HCT116 (cell line): Measurements from ENCODE around the gene PLAC8L1. TPM values are rescaled to one million over a fixed set of nuclear protein-coding genes. Genes with fewer than 3 reads are reported as not detected.

Experiments
- ATAC-seq: fragments of 200-7000 bp; cut with Tn5 transposase; 2 replicates; pipeline ENCODE4 v1.9.1; 2020; ENCODE audit warnings: mild to moderate bottlenecking, moderate library complexity
- BruUV-seq: library from RNA; stranded (reverse); fragments of 400-500 nt; replicated peaks from 2 replicates; lab custom pipeline; 2021; lab: Mats Ljungman, UMichigan
- CTCF ChIA-PET: fragments of 300-600 bp; sonication (Branson Sonifier 250); formaldehyde crosslinking; loops from one replicate; lab custom pipeline; 2021; ENCODE audit warnings: antibody characterized with exemption; lab: Charles Lee
- POLR2A ChIA-PET: fragments of 300-600, 350-600 bp; sonication (Branson Sonifier 250); formaldehyde crosslinking; loops from one replicate; lab custom pipeline; 2021; ENCODE audit warnings: antibody characterized with exemption; lab: Charles Lee
- RAD21 ChIA-PET, 2 experiments: fragments of 300-600 bp; sonication (Branson Sonifier 250); formaldehyde crosslinking; loops; one replicate each; lab custom pipeline; 2023; ENCODE audit warnings: low total read pairs in 2 of 2; ENCODE audit not compliant: uncharacterized antibody in 2 of 2, unreplicated experiment in 2 of 2, low non-redundant PET in 1 of 2; lab: Charles Lee
- DNase-seq: peaks from one replicate; pipeline ENCODE4 v3.0.0-alpha.2; 2010; ENCODE audit warnings: low read depth, low spot score
- H2AFZ ChIP-seq: fragments of 200-600 bp; shearing (Covaris generic), sonication (generic); 2 replicates; pipeline ENCODE4 v1.6.1; 2017; ENCODE audit warnings: low read depth, mixed run types, mixed read lengths, antibody characterized with exemption, low read length; ENCODE audit not compliant: poor library complexity, severe bottlenecking
- H3K27ac ChIP-seq: 2 replicates; pipeline ENCODE4 v1.5.1; 2012; ENCODE audit warnings: low read depth, low read length
- H3K27me3 ChIP-seq: fragments of 200-600 bp; sonication (generic); 2 replicates; pipeline ENCODE4 v1.6.1; 2016; ENCODE audit warnings: mixed run types, low read length, mixed read lengths; ENCODE audit not compliant: insufficient read depth
- H3K36me3 ChIP-seq, 2 experiments: fragments of 200-500 bp in 1 of 2; fragments of 200-600 bp in 1 of 2; sonication (Bioruptor generic) in 1 of 2; sonication (generic) in 1 of 2; 2 replicates each; pipeline versions ENCODE4 v1.5.1 to v1.6.1; 2014 to 2016; ENCODE audit warnings: low read length in 2 of 2, inconsistent platforms in 1 of 2, mixed read lengths in 1 of 2, mixed run types in 1 of 2; ENCODE audit not compliant: insufficient read depth in 2 of 2, control insufficient read depth in 1 of 2
- H3K4me1 ChIP-seq, 2 experiments: fragments of 200-600 bp in 1 of 2; sonication (generic) in 1 of 2; 2 replicates each; pipeline versions ENCODE4 v1.5.1 to v1.6.1; 2012 to 2017; ENCODE audit warnings: low read length in 2 of 2, inconsistent platforms in 1 of 2, mild to moderate bottlenecking in 1 of 2, mixed read lengths in 1 of 2, mixed run types in 1 of 2, moderate library complexity in 1 of 2; ENCODE audit not compliant: insufficient read depth in 2 of 2, control insufficient read depth in 1 of 2
- H3K4me2 ChIP-seq: fragments of 200-600 bp; sonication (generic); 2 replicates; pipeline ENCODE4 v1.6.1; 2017; ENCODE audit warnings: mixed run types, low read length, mixed read lengths
- H3K4me3 ChIP-seq, 2 experiments: fragments of 200-600 bp in 1 of 2; sonication (generic) in 1 of 2; replicated peaks in 1 of 2; 2 replicates each; pipeline ENCODE4 v1.5.1; 2011 to 2016; ENCODE audit warnings: low read length in 2 of 2, control low read depth in 1 of 2, low read depth in 1 of 2, mild to moderate bottlenecking in 1 of 2, mixed read lengths in 1 of 2, mixed run types in 1 of 2
- H3K79me2 ChIP-seq: fragments of 200-600 bp; sonication (generic); 2 replicates; pipeline ENCODE4 v1.6.1; 2017; ENCODE audit warnings: mild to moderate bottlenecking, mixed run types, low read length, moderate library complexity, mixed read lengths; ENCODE audit not compliant: insufficient read depth
- H3K9ac ChIP-seq: fragments of 200-600 bp; sonication (generic); 2 replicates; pipeline ENCODE4 v1.6.1; 2016; ENCODE audit warnings: low read length, mixed read lengths
- H3K9me2 ChIP-seq: fragments of 200-600 bp; sonication (generic), shearing (Covaris generic); 2 replicates; pipeline ENCODE4 v1.6.1; 2017; ENCODE audit warnings: mixed run types, mild to moderate bottlenecking, moderate library complexity; ENCODE audit not compliant: insufficient read depth
- H3K9me3 ChIP-seq, 2 experiments: fragments of 200-500 bp in 1 of 2; fragments of 200-600 bp in 1 of 2; sonication (Bioruptor generic) in 1 of 2; sonication (generic) in 1 of 2; 2 replicates each; pipeline ENCODE4 v1.6.1; 2014 to 2017; ENCODE audit warnings: low read length in 2 of 2, mixed read lengths in 2 of 2, inconsistent platforms in 1 of 2, low read depth in 1 of 2, mild to moderate bottlenecking in 1 of 2, mixed run types in 1 of 2, moderate library complexity in 1 of 2; ENCODE audit not compliant: control insufficient read depth in 1 of 2, insufficient read depth in 1 of 2
- H4K20me1 ChIP-seq: fragments of 200-600 bp; sonication (generic), shearing (Covaris generic); 2 replicates; pipeline ENCODE4 v1.6.1; 2017; ENCODE audit warnings: mixed run types, mild to moderate bottlenecking, moderate library complexity; ENCODE audit not compliant: insufficient read depth
- ATF3 ChIP-seq: IDR thresholded peaks from 2 replicates; pipeline ENCODE4 v1.6.1; 2012
- CEBPB ChIP-seq: IDR thresholded peaks from 2 replicates; pipeline ENCODE4 v1.6.1; 2012; ENCODE audit warnings: low read depth
- ELF1 ChIP-seq: IDR thresholded peaks from 2 replicates; pipeline ENCODE4 v1.6.1; 2012; ENCODE audit warnings: low read depth, borderline replicate concordance
- EZH2phosphoT487 ChIP-seq: fragments of 200-600 bp; IDR thresholded peaks from 2 replicates; pipeline ENCODE4 v1.6.1; 2018; ENCODE audit warnings: antibody characterized with exemption, borderline replicate concordance
- JUND ChIP-seq: IDR thresholded peaks from 2 replicates; pipeline ENCODE4 v1.6.1; 2012
- POLR2A ChIP-seq: IDR thresholded peaks from 2 replicates; pipeline ENCODE4 v1.7.0; 2011; ENCODE audit warnings: borderline replicate concordance; ENCODE audit not compliant: insufficient read depth, insufficient read length; ENCODE audit errors: extremely low read depth
- POLR2AphosphoS5 ChIP-seq: IDR thresholded peaks from 2 replicates; pipeline ENCODE4 v1.6.1; 2011; ENCODE audit warnings: mild to moderate bottlenecking, low read depth, low read length, moderate library complexity
- REST ChIP-seq: IDR thresholded peaks from 2 replicates; pipeline ENCODE4 v1.6.1; 2012; ENCODE audit warnings: low read depth
- SIN3A ChIP-seq: IDR thresholded peaks from 2 replicates; pipeline ENCODE4 v1.6.1; 2012; ENCODE audit warnings: low read depth
- SP1 ChIP-seq: IDR thresholded peaks from 2 replicates; pipeline ENCODE4 v1.6.1; 2012; ENCODE audit warnings: low read depth
- SRF ChIP-seq: IDR thresholded peaks from 2 replicates; pipeline ENCODE4 v1.6.1; 2012; ENCODE audit warnings: low read depth
- TCF7L2 ChIP-seq: IDR thresholded peaks from 2 replicates; pipeline ENCODE4 v1.7.0; 2011; ENCODE audit warnings: borderline replicate concordance, inconsistent platforms; ENCODE audit not compliant: insufficient read depth, insufficient read length; ENCODE audit errors: extremely low read depth
- YY1 ChIP-seq: IDR thresholded peaks from 2 replicates; pipeline ENCODE4 v1.6.1; 2011; ENCODE audit warnings: low read length, low read depth, moderate library complexity, mild to moderate bottlenecking; ENCODE audit not compliant: insufficient replicate concordance; ENCODE audit errors: extremely low read depth
- ZBTB33 ChIP-seq: IDR thresholded peaks from 2 replicates; pipeline ENCODE4 v1.6.1; 2011; ENCODE audit warnings: mild to moderate bottlenecking, low read length, moderate library complexity; ENCODE audit not compliant: insufficient replicate concordance; ENCODE audit errors: extremely low read depth
- ZFX ChIP-seq: fragments of 450-650 bp; IDR thresholded peaks from 2 replicates; pipeline ENCODE4 v1.6.1; 2017
- ZNF274 ChIP-seq: fragments of 200-500 bp; sonication (Bioruptor generic); IDR thresholded peaks from 2 replicates; pipeline ENCODE4 v1.6.1; 2014; ENCODE audit warnings: mild to moderate bottlenecking, low read depth, low read length, inconsistent platforms
- intact Hi-C: fragments of 100-400 bp; cut with micrococcal nuclease; formaldehyde crosslinking; loops from 2 replicates; pipeline ENCODE4 v1.10.0; 2022
- total RNA-seq: library from RNA; stranded (reverse); gene quantifications from one replicate; pipeline ENCODE4 v1.2.1, GENCODE V29; 2021; ENCODE audit not compliant: unreplicated experiment

Gene PLAC8L1
- total RNA-seq, 1 experiment from 2014 or later: 2.6 TPM

GRCh38 chr5:146047396-146047795 is 58.0 kb downstream of the PLAC8L1 start:
- CTCF ChIA-PET: interaction anchor here (0.7 kb wide), 1 partner anchor 38 kb away, joined by 3 read pairs; no protein-coding TSS in a partner anchor
- no peak overlapping the region for H3K27ac ChIP-seq
- no peak for TF ChIP-seq SRF
- no peak for TF ChIP-seq ZFX
- TF ChIP-seq TCF7L2: no peak
- TF ChIP-seq ZBTB33: no peak
- TF ChIP-seq POLR2A: no peak
- no peak for TF ChIP-seq SP1
- TF ChIP-seq SIN3A: no peak
- no peak for TF ChIP-seq CEBPB
- TF ChIP-seq POLR2AphosphoS5: no peak
- TF ChIP-seq JUND: no peak
- TF ChIP-seq ATF3: no peak
- TF ChIP-seq ELF1: no peak
- no peak for TF ChIP-seq ZNF274
- no peak for TF ChIP-seq REST
- no peak for TF ChIP-seq YY1
- TF ChIP-seq EZH2phosphoT487: no peak
- no peaks in the 10 kb centered on the region for H3K27me3 ChIP-seq
- intact Hi-C loops: loop anchor here (5.0 kb wide), 3 partner anchors 220 to 1845 kb away; no protein-coding TSS in a partner anchor
- H3K4me1 ChIP-seq: peaks cover 31 to 35% of the 10 kb centered on the region in 2 experiments
- DNase-seq: no peak
- no peaks in the 10 kb centered on the region for H3K79me2 ChIP-seq
- H3K9me3 ChIP-seq: no peaks in the 10 kb centered on the region
- RAD21 ChIA-PET: interaction anchor here in 1 of 2 experiments (0.6 kb wide), 1 partner anchor 282 kb away, joined by 3 read pairs; no protein-coding TSS in a partner anchor
- peak; percentile 35 for ATAC-seq
- H3K36me3 ChIP-seq: no peaks in the 10 kb centered on the region; a peak in 1 of 4 replicates
- POLR2A ChIA-PET: no interaction called here
- peak overlapping the region; percentile 0; the same call in 1 of the 2 replicates for H3K4me2 ChIP-seq
- no peak overlapping the region for H3K4me3 ChIP-seq
- no peaks in the 10 kb centered on the region for H4K20me1 ChIP-seq
- no peaks in the 10 kb centered on the region for H3K9me2 ChIP-seq
- no peak overlapping the region for H2AFZ ChIP-seq
- BruUV-seq: no TSS peak
- no peak overlapping the region for H3K9ac ChIP-seq
